ENCODE results near the gene DYNC2I2.

The DYNC2I2 gene

GRCh38 chr9:128690684-128691034 is 34.0 kb upstream of the DYNC2I2 start:
- CTCF ChIA-PET = interaction anchor here (0.7 to 1.2 kb wide), 3 partner anchors 11 to 163 kb away, joined by 3 to 4 read pairs (median 4); partner anchors contain the start of gene PKN3
- no peak for TF ChIP-seq CTCF (conservative IDR thresholded peaks at IDR 0.05; ENCODE audit: low read depth)
- peak overlapping the region; percentile 98 for H3K27ac ChIP-seq

GRCh38 chr9:128689820-128690683 is 33.4 kb upstream of the DYNC2I2 start:
- peak overlapping the region; percentile 98 for H3K27ac ChIP-seq
- ChIA-PET CTCF (interaction anchor here (0.7 to 1.2 kb wide), 4 partner anchors 12 to 163 kb away, joined by 3 to 4 read pairs (median 4); partner anchors contain the start of gene PKN3), POLR2A (ENCODE audit: low non-redundant PET) (no interaction called here)
- no peak for TF ChIP-seq CTCF (conservative IDR thresholded peaks at IDR 0.05; ENCODE audit: low read depth)
- peak; percentile 89 for DNase-seq (ENCODE audit: low spot score)

More at GRCh38 chr9:128690684-128691034, 34.0 kb upstream of the DYNC2I2 start:
- POLR2A ChIA-PET (ENCODE audit: low non-redundant PET) = no interaction called here
- no peak for DNase-seq (ENCODE audit: low spot score)

DNA sequence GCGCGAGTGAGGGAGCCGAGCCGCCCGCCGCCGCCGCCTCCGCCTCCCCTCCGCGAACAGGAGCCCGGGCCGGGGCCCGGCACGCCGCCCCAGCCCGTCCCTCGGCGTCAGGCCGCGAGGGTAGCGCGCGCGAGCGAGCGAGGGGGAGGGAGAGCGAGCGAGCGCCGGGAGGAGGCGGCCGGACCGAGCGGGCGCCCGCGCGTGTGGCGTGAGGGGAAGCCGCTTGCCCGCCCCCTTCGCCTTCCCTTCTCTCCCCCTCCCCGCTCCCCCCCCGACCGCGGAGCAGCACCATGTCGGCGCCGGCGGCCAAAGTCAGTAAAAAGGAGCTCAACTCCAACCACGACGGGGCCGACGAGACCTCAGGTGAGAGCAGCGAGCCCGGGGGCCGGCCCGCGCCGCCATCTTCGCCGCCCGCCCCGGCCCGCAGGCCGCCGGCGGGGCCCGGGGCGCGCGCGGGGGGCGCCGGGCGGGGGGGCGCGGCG is 32.7 kb upstream of the DYNC2I2 start:
- ChIA-PET CTCF (no interaction called here), POLR2A (ENCODE audit: low non-redundant PET) (interaction anchor here (0.5 kb wide), 1 partner anchor 1316 kb away, joined by 3 read pairs; no protein-coding TSS in a partner anchor)

DNA sequence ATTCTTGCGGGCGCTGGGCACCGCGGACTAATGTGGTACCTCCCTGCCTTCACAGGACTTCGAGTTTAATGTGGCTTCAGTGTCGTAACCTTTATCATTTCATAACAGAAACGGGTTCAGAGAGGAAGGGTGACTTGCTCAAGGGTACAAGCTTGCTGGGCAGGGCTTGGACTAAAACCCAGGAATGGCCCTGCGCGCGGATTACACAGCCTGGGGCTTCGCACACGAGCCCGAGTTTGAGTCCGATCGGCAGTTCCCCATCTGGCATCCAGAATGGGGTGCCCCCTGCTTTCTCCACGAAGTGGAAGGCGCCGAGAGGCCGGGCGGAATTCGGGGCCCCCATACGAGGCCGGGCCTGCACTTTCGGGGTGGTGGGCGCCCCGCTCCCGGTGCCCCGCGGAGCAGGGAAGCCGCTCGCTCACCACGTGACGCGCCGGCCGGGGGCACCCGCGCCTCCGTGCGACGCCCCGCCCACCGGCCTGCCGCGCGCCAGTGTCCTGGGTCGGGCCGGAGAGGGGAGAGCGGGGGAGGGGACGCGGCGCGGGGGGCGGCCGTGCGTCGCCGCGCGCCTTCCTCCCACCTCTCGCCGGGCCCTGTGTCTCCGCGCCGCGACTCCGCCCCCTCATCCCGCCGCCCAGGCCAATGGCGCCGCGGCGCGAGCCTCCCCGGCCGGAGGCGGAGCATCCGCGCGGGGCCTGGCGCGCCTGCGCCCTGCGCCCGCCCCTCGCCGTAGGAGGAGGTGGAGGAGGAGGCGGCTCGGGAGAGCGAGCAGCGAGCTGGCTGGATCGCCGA is 32.0 kb upstream of the DYNC2I2 start, which contains the start of gene SET:
TSS of gene SET (plus strand) at position 722 of the 792 bp plus-strand sequence. CDS start 361 bp downstream, outside the sequence.
- TF ChIP-seq CTCF (conservative IDR thresholded peaks at IDR 0.05; ENCODE audit: low read depth) = no peak
- peak within 1 kb of the TSS; percentile 98 for H3K27ac ChIP-seq
- CTCF ChIA-PET = no interaction called here
- DNase-seq (ENCODE audit: low spot score) = peak; percentile 100
- POLR2A ChIA-PET (ENCODE audit: low non-redundant PET) = interaction anchor here (0.5 kb wide), 1 partner anchor 1316 kb away, joined by 3 read pairs; no protein-coding TSS in a partner anchor

More for the DNA sequence above, 32.7 kb upstream of the DYNC2I2 start:
- H3K27ac ChIP-seq = peak overlapping the region; percentile 98
- TF ChIP-seq CTCF (conservative IDR thresholded peaks at IDR 0.05; ENCODE audit: low read depth) = no peak
- DNase-seq (ENCODE audit: low spot score) = peak; percentile 55

DNA sequence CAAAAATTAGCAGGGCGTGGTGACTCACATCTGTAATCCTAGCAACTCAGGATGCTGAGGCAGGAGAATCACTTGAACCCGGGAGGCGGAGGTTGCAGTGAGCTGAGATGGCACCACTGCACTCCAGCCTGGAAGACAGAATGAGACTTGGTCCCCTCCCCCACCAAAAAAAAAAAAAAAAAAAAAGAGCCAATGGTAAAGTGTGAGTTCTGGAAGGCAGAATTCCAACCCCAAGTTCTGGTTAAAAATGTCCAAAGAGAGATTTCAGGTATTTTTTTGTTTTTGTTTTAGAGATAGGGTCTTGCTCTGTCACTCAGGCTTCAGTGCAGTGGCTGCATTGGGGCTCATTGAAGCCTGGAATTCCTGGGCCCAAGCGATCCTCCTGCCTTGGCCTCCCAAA is 30.8 kb upstream of the DYNC2I2 start:
- DNase-seq (ENCODE audit: low spot score) = no peak
- CTCF ChIA-PET = no interaction called here
- POLR2A ChIA-PET (ENCODE audit: low non-redundant PET) = no interaction called here
- peak overlapping the region; percentile 98 for H3K27ac ChIP-seq
- no peak for TF ChIP-seq CTCF (conservative IDR thresholded peaks at IDR 0.05; ENCODE audit: low read depth)

Measured in RWPE1 (cell line).